Subcutaneous adipose tissue (tissue), 4 donors: ENCODE results near the gene EHD4. TPM values are rescaled to one million over a fixed set of nuclear protein-coding genes. Genes with fewer than 3 reads are reported as not detected.

ENCODE experiments used
- CTCF ChIP-seq: fragments of 450-650 bp; IDR thresholded peaks from one replicate; pipeline ENCODE4 v1.5.1; 2016; ENCODE audit warnings: low read depth, mild to moderate bottlenecking, control low read depth, antibody characterized with exemption, moderate library complexity
- total RNA-seq, 4 donors: library from RNA; depleted of rRNA; stranded (reverse); fragments of >200 nt; gene quantifications; one replicate each; pipeline ENCODE4 v1.1.0, GENCODE V29; 2016

Gene EHD4
- total RNA-seq, 4 donors from 2014 or later, result 24.8 to 43.2 (median 33.0) TPM

- TF ChIP-seq CTCF, result no peak
These were observed 20.8 kb downstream of the EHD4 start for GRCh38 chr15:41951571-41951970.

GRCh38 chr15:41950489-41950888, 21.9 kb downstream of the EHD4 start:
- no peak for TF ChIP-seq CTCF

GRCh38 chr15:41950127-41950483, 22.3 kb downstream of the EHD4 start:
- TF ChIP-seq CTCF, result no peak

GRCh38 chr15:41949401-41950126, 22.8 kb downstream of the EHD4 start:
- TF ChIP-seq CTCF, result no peak

GRCh38 chr15:41948490-41948889, 23.9 kb downstream of the EHD4 start:
- TF ChIP-seq CTCF, result no peak

GRCh38 chr15:41946970-41947369, 25.4 kb downstream of the EHD4 start:
- TF ChIP-seq CTCF, result no peak

- no peak for TF ChIP-seq CTCF
These were observed 26.6 kb downstream of the EHD4 start for GRCh38 chr15:41945731-41946130.
